Measurements from ENCODE around the gene GGT6. TPM values are rescaled to one million over a fixed set of nuclear protein-coding genes. Genes with fewer than 3 reads are reported as not detected.

GGT6 gene
- total RNA-seq, 1 experiment from 2014 or later = not detected

DNA sequence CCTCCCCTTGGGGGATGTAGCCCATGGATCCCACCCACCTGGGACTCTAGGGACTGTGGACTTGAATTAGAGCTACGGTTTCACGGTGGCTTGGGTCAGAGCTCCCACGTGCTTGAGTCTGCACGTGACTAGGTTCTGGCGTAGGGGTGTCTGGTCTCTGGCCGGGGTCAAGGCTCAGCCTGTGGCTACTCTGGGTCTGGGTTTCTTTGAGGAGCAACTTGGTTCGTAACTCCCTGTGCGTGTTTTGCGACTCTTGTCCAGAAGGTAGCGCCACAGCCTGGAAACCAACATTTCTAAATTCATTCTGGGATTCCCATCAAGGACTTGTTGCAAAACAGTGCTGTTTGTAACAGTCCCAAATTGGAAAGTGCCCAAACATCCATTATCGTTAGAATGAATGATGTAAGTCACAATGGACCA lies 470 bp upstream of the GGT6 start:
- POLR2A ChIA-PET (ENCODE audit: unreplicated experiment) = no interaction called here
- H3K4me3 ChIP-seq (ENCODE audit: low read length) = no peak overlapping the region
- TF ChIP-seq EZH2 (IDR thresholded peaks at IDR 0.05; ENCODE audit: low read length, unreplicated experiment) = no peak
- TF ChIP-seq, protein P1, sequence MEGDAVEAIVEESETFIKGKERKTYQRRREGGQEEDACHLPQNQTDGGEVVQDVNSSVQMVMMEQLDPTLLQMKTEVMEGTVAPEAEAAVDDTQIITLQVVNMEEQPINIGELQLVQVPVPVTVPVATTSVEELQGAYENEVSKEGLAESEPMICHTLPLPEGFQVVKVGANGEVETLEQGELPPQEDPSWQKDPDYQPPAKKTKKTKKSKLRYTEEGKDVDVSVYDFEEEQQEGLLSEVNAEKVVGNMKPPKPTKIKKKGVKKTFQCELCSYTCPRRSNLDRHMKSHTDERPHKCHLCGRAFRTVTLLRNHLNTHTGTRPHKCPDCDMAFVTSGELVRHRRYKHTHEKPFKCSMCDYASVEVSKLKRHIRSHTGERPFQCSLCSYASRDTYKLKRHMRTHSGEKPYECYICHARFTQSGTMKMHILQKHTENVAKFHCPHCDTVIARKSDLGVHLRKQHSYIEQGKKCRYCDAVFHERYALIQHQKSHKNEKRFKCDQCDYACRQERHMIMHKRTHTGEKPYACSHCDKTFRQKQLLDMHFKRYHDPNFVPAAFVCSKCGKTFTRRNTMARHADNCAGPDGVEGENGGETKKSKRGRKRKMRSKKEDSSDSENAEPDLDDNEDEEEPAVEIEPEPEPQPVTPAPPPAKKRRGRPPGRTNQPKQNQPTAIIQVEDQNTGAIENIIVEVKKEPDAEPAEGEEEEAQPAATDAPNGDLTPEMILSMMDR (conservative IDR thresholded peaks at IDR 0.05; ENCODE audit: low read depth, low read length) = peak; percentile 21; the same call in 1 of the 2 replicates
- no peaks in the 10 kb centered on the region for H4K20me1 ChIP-seq (ENCODE audit: low read length)
- no peak overlapping the region for H2AFZ ChIP-seq (ENCODE audit: low read length)
- no peak overlapping the region for H3K4me2 ChIP-seq (ENCODE audit: low read length)
- ATAC-seq (no peak), DNase-seq (no peak)
- H3K9me3 ChIP-seq (ENCODE audit: low read length) = no peaks in the 10 kb centered on the region
- H3K9me2 ChIP-seq (replicated peaks; ENCODE audit: low read length) = no peaks in the 10 kb centered on the region
- no peak overlapping the region for H3K27ac ChIP-seq (ENCODE audit: low read length)
- intact Hi-C loops (cut with micrococcal nuclease) = no loop called here
- CTCF ChIA-PET = no interaction called here
- BruUV-seq (replicated peaks) = no TSS peak
- H3K27me3 ChIP-seq (ENCODE audit: low read length) = no peaks in the 10 kb centered on the region
- no peak overlapping the region for H3K9ac ChIP-seq (ENCODE audit: low read length)
- H3K36me3 ChIP-seq (ENCODE audit: low read depth, low read length) = no peaks in the 10 kb centered on the region
- no peaks in the 10 kb centered on the region for H3K79me2 ChIP-seq (ENCODE audit: low read length)
- H3F3A ChIP-seq (ENCODE audit: low read length, unreplicated experiment) = no peaks in the 10 kb centered on the region
- H3K4me1 ChIP-seq (ENCODE audit: insufficient read depth, low read length) = no peaks in the 10 kb centered on the region; the same call in 1 of the 2 replicates

DNA sequence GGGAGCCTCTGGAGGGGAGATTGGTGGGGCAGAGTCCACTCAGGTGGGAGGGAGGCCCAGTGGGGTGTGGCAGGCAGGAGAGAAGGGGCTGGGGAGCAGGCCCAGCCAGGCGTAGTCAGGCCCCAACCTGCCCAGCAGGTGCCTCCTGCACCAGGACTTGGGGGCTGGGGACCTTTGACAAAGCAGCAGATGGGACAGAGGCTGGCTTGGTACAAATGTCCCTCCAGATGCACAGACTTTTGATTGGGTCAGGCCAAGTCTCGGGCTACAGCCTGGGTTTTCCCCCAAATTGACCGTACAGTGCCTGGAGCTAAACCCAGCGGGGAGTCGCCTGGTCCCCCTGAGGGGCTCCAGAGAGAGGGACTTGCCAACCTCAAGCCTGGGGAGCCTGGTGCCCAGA lies 411 bp downstream of the GGT6 start:
- Histone ChIP-seq H3K9me3 (ENCODE audit: low read length) (no peaks in the 10 kb centered on the region), H4K20me1 (ENCODE audit: low read length) (no peaks in the 10 kb centered on the region), H3K4me1 (ENCODE audit: insufficient read depth, low read length) (no peaks in the 10 kb centered on the region; the same call in 1 of the 2 replicates), H3K27me3 (ENCODE audit: low read length) (no peaks in the 10 kb centered on the region), H3K27ac (ENCODE audit: low read length) (no peak overlapping the region), H3K36me3 (ENCODE audit: low read depth, low read length) (no peaks in the 10 kb centered on the region), H3K4me3 (ENCODE audit: low read length) (no peak overlapping the region), H3K4me2 (ENCODE audit: low read length) (no peak overlapping the region), H2AFZ (ENCODE audit: low read length) (no peak overlapping the region), H3K9ac (ENCODE audit: low read length) (no peak overlapping the region), H3F3A (ENCODE audit: low read length, unreplicated experiment) (no peaks in the 10 kb centered on the region), H3K79me2 (ENCODE audit: low read length) (peaks cover 2% of the 10 kb centered on the region), H3K9me2 (replicated peaks; ENCODE audit: low read length) (no peaks in the 10 kb centered on the region)
- ChIA-PET POLR2A (ENCODE audit: unreplicated experiment) (no interaction called here), CTCF (no interaction called here)
- DNase-seq = no peak
- no peak for ATAC-seq
- TF ChIP-seq EZH2 (IDR thresholded peaks at IDR 0.05; ENCODE audit: low read length, unreplicated experiment) = no peak
- no peak for TF ChIP-seq EZH2phosphoT487 (IDR thresholded peaks at IDR 0.05; ENCODE audit: borderline replicate concordance, low read length)
- TF ChIP-seq, protein P1 (conservative IDR thresholded peaks at IDR 0.05; ENCODE audit: low read depth, low read length) = no peak
- BruUV-seq (replicated peaks) = no TSS peak
- intact Hi-C loops (cut with micrococcal nuclease) = no loop called here

DNA sequence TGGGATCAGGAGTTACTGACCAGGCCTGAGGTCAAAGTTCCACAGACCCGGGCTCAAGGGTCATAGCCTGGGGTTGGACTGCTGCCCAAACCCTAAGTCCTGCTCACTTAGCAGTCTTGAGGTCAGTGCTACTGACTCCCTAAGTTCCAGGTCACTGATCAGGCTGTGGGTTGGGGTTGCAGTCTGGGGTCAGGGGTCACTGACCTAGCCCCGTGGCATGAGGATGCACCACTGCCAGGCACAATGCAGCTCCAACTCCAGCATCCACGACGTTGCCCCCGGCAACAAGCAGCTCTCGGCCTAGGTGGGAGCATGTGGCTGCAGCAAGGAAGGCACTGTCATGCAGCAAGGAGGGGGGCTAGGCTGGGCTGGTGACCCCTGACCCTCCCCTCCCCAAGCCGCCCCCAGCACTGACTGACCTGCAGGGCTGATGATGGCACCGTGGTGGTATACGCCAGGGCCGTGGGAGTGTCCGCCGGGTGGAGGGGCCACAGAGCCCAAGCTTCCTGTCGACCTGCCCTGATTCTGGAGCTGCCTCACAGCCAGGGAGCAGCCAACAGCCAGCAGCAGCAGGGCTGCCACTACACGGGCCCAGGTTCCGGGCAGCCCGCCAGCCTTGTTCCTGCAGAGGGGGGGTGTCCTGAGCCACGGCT lies 1.1 kb downstream of the GGT6 start:
- Histone ChIP-seq H2AFZ (ENCODE audit: low read length) (no peak overlapping the region), H3K4me2 (ENCODE audit: low read length) (no peak overlapping the region), H3K4me3 (ENCODE audit: low read length) (no peak overlapping the region), H4K20me1 (ENCODE audit: low read length) (no peaks in the 10 kb centered on the region), H3F3A (ENCODE audit: low read length, unreplicated experiment) (no peaks in the 10 kb centered on the region), H3K36me3 (ENCODE audit: low read depth, low read length) (no peaks in the 10 kb centered on the region), H3K4me1 (ENCODE audit: insufficient read depth, low read length) (no peaks in the 10 kb centered on the region; the same call in 1 of the 2 replicates), H3K79me2 (ENCODE audit: low read length) (peaks cover 9% of the 10 kb centered on the region), H3K9me3 (ENCODE audit: low read length) (no peaks in the 10 kb centered on the region), H3K27ac (ENCODE audit: low read length) (no peak overlapping the region), H3K9ac (ENCODE audit: low read length) (no peak overlapping the region), H3K27me3 (ENCODE audit: low read length) (no peaks in the 10 kb centered on the region), H3K9me2 (replicated peaks; ENCODE audit: low read length) (no peaks in the 10 kb centered on the region)
- intact Hi-C loops (cut with micrococcal nuclease) = no loop called here
- no peak for ATAC-seq
- TF ChIP-seq EZH2 (IDR thresholded peaks at IDR 0.05; ENCODE audit: low read length, unreplicated experiment) = no peak
- TF ChIP-seq EZH2phosphoT487 (IDR thresholded peaks at IDR 0.05; ENCODE audit: borderline replicate concordance, low read length) = no peak
- TF ChIP-seq, protein P1 (conservative IDR thresholded peaks at IDR 0.05; ENCODE audit: low read depth, low read length) = no peak
- no peak for DNase-seq
- CTCF ChIA-PET = no interaction called here
- no TSS peak for BruUV-seq (replicated peaks)
- POLR2A ChIA-PET (ENCODE audit: unreplicated experiment) = no interaction called here

Data from PC-3 (cell line).